Measurements from ENCODE around the gene MAL.

Gene MAL

DNA sequence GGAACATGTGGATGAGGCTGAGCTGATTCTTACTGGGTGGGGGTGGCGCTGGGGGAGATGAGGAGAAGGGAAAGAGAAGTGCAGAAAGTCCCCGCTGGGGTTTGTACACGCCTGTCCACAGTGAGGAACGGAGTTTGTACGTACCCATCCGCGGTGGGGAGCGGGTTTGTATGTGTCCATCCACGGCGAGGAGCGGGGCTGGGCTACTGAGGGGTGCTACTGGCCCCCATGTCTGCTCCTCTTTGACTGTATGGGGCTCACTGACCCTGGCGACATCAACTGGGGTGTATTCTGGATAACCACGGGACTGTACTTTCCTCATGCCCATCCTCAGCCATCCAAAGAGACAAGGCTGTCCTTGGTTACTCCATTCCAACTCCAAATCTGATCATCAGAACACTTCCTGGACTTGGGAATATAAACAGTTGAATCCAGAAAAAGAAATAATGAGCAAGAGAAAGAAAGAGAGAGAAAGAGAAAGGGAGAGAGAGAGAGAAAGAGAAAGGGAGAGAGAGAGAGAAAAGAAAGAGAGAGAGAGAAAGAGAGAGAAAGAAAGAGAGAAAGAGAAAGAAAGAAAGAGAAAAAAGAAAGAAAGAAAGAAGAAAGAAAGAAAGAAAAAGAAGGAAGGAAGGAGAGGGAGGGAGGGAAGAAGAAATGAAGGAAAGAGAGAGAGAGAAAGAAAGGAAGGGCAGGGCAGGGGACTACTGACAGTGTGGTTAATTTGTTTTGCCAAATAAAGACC, 21.0 kb downstream of the MAL start:
- no peak overlapping the region for H3K27ac ChIP-seq

DNA sequence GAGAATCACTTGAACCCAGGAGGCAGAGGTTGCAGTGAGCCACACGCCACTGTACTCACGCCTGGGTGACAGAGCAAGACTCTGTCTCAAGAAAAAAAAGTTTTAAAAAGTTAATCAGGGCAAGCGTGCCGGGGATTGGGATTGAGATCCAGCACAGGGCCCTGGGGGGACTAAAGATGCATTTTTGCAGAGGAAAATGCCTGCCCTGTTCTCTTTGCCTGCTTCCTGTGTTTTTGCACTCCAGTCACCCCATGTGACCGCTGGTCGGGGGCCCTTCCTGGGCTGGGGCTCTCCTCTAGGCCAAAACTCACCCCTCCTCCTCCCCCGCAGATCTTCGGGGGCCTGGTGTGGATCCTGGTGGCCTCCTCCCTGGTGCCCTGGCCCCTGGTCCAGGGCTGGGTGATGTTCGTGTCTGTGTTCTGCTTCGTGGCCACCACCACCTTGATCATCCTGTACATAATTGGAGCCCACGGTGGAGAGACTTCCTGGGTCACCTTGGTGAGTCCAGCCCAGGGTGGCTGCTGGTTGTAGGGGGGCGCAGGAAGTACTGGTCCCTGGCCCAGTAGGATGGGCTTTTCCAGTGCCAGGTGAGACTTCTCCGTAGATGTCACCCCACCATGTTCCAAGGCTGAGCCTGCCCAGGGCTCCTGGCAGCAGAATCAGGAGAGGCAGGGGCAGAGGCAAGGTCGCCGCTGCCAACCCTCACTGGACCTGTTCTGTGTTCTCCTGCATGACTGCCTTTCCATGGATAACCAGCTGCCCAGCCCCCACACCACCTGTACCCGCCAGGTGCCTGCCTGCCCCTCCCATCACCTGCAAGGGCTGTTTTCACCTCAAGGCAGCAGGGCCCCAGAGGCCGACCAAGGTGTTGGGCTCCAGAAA, 22.4 kb downstream of the MAL start:
- TF ChIP-seq ZFX (IDR thresholded peaks at IDR 0.05) = no peak
- TF ChIP-seq, protein P1, sequence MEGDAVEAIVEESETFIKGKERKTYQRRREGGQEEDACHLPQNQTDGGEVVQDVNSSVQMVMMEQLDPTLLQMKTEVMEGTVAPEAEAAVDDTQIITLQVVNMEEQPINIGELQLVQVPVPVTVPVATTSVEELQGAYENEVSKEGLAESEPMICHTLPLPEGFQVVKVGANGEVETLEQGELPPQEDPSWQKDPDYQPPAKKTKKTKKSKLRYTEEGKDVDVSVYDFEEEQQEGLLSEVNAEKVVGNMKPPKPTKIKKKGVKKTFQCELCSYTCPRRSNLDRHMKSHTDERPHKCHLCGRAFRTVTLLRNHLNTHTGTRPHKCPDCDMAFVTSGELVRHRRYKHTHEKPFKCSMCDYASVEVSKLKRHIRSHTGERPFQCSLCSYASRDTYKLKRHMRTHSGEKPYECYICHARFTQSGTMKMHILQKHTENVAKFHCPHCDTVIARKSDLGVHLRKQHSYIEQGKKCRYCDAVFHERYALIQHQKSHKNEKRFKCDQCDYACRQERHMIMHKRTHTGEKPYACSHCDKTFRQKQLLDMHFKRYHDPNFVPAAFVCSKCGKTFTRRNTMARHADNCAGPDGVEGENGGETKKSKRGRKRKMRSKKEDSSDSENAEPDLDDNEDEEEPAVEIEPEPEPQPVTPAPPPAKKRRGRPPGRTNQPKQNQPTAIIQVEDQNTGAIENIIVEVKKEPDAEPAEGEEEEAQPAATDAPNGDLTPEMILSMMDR (conservative IDR thresholded peaks at IDR 0.05) = no peak
- no peak overlapping the region for H3K27ac ChIP-seq

More for the DNA sequence above, 21.0 kb downstream of the MAL start:
- no peak for TF ChIP-seq ZFX (IDR thresholded peaks at IDR 0.05)
- TF ChIP-seq, protein P1 (conservative IDR thresholded peaks at IDR 0.05) = no peak

DNA sequence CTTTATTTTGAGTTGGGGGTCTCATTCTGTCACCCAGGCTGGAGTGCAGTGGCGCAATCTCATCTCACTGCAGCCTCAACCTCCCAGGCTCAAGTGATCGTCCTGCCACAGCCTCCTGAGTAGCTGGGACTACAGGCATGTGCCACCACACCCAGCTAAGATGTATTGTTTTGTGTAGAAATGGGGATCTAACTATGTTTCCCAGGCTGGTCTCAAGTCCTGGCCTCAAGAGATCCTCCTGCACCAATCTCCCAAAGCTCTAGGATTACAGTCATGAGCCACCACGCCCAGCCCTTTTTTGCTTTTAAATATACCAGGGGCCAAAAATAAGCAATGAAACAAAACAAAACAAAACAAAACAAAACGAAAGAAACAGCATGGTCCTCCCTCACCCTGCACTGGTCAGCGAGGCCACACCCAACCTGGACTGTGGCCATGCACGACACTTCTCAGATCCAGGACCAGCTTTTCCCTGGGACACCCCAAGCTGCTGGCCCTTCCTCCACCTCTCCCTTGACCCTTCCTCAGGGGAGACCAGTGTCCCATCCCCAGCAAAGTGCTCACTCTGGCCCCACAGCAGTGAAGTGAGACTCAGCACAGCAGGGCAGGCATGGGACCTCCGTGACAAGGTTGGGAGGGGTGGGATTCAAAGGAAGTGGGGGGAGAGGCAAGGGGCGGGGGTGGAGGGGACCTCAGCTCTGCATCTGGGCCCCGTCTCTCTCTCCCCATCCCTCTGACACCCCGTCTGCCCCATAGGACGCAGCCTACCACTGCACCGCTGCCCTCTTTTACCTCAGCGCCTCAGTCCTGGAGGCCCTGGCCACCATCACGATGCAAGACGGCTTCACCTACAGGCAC, 23.5 kb downstream of the MAL start:
- no peak for TF ChIP-seq ZFX (IDR thresholded peaks at IDR 0.05)
- TF ChIP-seq, protein P1 (conservative IDR thresholded peaks at IDR 0.05) = no peak

DNA sequence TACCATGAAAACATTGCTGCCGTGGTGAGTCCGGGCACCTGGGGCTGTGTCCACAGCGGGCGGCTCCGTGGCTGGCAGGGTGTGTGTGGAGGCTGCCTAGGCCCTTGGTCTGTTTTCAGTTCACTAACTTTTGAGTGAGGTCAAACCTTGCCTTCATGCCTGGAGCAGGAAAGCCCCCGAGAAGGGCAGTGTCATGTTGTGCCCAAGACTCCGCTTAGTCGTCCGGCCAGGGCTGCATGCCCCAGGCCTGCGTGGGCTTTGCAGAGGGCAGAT, 24.1 kb downstream of the MAL start:
- H3K27ac ChIP-seq = no peak overlapping the region

More for the DNA sequence above, 23.5 kb downstream of the MAL start:
- H3K27ac ChIP-seq = no peak overlapping the region

DNA sequence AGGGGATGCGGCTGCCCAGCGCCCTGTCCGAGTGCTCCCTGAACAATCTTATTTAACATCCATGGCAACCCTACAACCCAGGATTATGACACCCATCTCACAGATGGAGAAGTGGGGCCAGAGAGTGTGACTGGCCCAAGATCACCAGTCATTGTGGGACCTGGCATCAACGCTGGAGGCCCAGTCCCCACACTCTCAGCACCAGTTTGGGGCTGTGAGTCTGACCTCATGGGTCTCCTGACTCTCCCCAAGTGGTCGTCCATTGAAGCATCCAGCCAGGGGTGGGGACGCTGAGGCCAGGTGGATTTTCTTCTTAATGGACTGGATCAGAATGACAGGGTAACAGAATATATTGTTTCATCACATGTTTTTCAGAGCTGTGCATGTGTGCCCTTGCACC, 24.5 kb downstream of the MAL start:
- TF ChIP-seq ZFX (IDR thresholded peaks at IDR 0.05) = no peak
- no peak overlapping the region for H3K27ac ChIP-seq

More for the DNA sequence above, 24.1 kb downstream of the MAL start:
- TF ChIP-seq, protein P1 (conservative IDR thresholded peaks at IDR 0.05) = no peak
- no peak for TF ChIP-seq ZFX (IDR thresholded peaks at IDR 0.05)

DNA sequence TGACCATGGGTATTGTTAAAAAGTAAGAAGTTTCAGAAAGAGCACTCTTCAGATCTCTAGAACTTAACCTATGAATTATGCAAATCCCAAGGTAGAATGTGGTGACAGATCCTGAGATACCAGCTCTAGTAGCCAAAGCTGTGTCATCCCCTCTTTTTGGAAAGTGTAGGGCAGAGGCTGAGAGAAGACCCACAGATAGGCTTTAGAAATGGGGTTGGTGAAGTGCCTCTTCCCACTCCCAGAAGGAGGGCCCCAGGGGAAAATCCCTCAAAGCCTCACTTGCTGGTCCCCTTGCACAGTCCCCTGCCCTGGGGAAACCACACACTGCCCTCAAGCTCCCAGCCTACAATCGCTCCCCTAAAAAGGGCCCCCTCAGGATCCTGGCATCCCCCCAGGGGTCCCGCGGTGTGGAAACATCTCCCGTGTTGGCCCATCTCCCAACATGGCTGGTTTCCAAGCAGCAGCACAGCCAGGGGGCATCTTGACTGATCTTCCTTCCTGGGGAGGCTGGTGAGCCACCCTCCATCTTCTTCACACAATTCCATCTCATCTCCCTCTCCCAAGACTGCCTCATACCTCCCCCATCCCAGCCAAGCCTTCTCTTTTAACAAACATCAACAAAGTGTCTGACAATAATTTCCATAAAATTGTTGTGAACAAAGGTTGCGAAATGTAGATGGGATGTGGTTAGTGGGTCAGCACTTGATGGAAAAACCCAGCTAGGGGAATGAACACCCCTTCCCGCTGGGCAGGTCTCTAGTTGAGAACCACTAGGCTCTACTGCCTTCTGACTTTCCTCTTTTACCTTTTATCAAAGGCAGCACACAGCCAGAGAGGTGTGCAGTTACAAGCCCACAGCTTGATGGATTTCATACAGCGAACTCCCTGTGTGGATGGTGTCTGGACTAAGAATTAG, 25.1 kb downstream of the MAL start:
- no peak for TF ChIP-seq ZFX (IDR thresholded peaks at IDR 0.05)
- TF ChIP-seq, protein P1 (conservative IDR thresholded peaks at IDR 0.05) = no peak
- no peak overlapping the region for H3K27ac ChIP-seq

DNA sequence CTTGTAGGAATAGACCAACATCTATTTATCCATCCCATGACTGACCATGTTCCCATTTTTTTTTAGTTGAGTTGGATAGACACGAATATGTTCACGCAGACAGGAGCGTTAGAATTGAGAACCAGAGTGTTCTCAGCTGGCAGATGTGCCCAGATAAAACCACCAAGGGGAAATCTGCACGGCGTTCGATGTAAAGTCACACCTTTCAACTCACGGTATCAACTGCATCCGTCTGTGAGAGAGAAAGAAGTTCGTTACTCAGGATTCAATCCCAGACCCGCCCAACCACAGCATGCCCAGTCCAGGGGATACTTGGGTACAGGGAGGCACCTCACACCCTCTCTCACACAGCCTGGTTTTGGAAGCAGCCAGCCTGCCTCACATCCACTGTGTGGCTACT, 26.1 kb downstream of the MAL start:
- no peak for TF ChIP-seq ZFX (IDR thresholded peaks at IDR 0.05)
- TF ChIP-seq, protein P1 (conservative IDR thresholded peaks at IDR 0.05) = no peak
- no peak overlapping the region for H3K27ac ChIP-seq

Data from C4-2B (cell line).